ENCODE results near the gene ZNF740.
"Not testable (repeated sequence)": the region's sequence is repeated elsewhere in the genome, so short reads cannot be mapped to it uniquely, and the experiment has no call there.

ZNF740 gene

DNA sequence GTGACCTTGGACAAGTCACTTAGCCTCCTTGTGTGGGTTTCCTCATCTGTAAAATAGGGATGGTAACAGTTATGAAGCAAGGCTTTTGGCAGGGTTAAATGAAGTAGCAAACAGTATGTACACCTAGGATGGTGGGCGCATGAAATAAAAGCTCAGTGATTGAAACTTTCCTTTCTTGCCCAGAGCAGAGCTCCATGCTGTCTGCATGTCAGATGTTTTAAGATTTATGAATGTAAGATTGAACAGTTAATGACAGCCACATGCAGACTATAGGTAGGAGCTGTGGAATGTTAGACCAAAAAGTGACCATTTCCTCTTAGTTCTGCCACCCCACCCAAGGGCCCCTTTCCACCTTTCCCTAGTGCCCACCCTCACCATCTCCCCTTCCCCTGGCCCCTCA is 14.5 kb downstream of the ZNF740 start:
- DNase-seq (ENCODE audit: low read depth in 2 of 2), result no peak

DNA sequence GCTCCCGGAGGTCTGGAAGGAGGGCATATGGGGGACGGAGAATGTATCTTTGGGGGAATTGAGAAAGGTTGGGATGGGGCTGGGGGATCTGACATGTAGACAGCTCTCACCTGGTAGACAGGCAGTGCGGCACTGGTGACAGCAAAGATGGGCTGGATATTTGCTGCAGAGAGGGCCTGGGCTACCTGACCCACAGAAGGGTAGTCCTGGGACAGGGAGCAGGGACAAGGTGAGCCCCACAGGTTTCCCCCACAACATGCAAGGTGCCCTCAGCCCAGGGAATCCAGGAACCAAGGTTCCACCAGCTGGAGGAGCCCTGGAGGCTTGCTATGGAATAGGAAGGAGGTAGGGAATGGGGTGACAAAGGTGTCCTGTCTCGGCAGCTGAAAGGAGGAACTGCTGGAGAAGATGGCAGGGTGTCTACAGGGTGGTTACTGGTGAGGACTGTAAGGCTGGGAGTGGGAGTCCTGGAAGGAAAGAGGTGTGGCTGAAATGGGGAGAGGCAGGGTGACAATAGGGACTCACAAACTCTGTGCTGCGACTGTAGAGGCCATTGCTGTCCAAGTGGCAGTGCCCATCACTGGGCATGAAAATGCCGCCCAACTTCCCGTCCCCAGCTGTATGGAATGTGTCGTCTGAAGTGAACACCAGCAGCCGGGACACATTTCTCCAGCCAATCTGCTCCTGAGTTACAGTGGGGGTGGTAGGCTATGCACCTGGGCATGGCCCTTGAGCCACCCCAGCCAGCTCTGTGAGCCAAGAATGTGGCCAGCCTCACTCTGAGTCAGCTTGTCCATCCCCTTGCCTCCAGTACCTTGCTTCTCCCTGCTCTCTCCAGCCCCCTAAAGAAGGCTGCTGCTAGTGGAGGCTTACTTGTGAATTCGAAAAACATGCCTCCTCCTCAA is 15.2 kb downstream of the ZNF740 start:
- no peak for DNase-seq (ENCODE audit: low read depth in 2 of 2)

DNA sequence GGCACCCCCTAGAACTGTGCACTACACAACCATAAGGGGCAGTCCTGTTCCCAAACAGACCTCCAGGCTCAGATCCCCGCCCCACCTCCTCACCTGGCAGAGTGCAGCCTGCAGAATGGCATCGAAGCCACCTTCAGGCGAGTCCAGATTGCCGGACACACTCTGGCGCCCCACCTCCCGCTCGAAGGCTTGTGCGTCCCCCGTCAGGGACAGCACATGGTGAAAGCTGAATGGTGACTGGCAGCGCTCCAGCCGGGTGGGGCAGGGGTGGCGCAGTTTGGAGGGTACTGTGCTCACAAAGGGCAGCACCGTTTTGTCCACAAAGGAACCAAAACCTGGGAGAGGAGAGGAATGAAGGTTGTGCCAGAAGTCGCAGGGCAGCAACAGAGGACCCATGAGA is 16.0 kb downstream of the ZNF740 start:
- no peak for DNase-seq (ENCODE audit: low read depth in 2 of 2)

DNA sequence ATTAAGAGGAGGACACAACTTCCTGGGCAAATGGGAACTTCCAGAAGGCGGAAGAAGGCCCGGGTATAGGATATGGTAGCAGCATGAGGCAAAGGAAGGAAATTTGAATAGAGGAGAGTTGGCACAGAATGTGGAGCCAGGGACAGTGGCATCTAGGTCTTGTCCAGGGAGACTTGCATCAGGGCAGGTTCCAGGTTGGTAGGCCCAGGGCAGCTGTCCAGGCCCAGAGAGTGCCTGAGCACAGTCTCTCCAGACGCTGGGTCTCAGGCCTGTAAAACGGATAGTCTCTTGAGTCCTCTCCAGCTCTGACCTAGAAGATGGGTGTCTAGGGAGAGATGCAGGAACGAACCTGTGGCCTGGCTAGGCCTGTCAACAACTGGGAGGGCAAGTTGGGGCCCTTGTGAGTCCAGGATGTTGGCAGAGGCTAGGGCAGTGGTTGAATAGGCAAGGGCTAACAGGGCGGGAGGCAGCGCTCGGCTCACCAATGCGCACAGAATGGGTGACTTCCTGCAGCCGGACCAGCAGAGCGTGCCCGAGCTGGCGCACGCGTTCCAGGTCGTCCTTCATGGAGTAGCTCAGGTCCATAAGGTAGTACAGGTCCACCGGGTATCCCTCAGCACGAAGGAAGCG is 16.6 kb downstream of the ZNF740 start:
- DNase-seq (ENCODE audit: low read depth in 2 of 2), result no peak

GRCh38 chr12:53198486-53199110 is 18.1 kb downstream of the ZNF740 start:
- no peak for DNase-seq (ENCODE audit: low read depth in 2 of 2)

DNA sequence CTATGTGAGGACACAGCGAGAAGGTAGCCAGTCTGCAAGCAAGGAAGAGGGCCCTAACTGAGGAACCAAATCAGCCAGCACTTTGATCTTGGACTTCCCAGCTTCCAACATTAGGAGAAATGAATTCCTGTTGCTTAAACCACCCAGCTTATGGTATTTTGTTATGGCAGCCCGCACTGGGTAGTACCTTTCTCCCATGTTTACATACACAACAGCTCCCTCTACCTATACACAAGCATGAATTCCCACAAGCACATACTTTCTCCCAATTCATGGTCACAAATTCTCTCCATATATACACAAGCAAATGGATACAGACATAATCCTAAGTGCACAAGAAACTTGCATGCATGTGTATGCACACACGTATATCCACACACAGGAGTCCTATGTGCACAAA is 19.2 kb downstream of the ZNF740 start:
- DNase-seq (ENCODE audit: low read depth in 2 of 2), result no peak

DNA sequence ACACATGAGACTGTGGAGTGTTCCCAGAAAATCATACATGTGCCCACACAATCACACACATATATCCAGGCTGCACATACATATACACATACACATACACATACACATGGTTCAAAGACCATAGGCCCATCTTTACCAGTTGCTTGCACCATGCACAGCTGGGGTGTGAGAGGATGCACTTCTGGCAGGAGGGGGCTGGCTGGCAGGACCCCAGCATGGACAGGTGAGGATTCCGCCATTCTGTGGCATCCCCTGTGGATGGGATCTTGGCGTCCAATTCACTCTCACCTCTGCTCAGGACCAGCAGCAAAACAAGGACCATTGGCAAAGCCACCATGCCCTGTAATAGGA is 19.6 kb downstream of the ZNF740 start:
- no peak for DNase-seq (ENCODE audit: low read depth in 2 of 2)

DNA sequence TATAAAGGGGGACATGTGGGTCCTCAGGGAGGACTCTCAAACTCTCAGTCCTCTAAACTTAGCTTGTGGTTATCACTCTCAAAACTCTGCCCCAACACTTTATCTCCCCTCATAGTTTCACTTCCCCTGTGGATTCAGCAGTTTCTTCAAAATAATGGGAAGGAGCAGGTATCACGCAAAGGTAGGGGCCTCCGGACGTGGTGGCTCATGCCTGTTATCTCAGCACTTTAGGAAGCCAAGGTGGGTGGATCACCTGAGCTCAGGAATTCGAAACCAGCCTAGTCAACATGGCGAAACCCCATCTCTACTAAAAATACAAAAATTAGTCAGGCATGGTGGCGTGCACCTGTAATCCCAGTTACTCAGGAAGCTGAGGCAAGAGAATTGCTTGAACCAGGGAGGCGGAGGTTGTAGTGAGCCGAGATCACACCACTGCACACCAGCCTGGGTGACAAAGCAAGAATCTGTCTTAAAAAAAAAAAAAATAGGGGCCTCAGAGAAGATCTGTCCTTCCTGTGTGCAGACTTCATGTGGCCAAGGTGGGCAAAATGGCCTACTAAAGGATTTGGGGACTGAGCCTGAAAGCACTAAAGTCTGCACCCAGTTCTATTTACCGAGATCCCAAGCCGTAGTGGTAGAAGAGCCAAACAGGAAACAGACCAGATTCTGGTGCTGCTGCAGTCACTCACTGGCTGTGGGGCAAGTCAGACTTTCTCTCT is 20.1 kb downstream of the ZNF740 start:
- no peak for DNase-seq (ENCODE audit: low read depth in 2 of 2)

DNA sequence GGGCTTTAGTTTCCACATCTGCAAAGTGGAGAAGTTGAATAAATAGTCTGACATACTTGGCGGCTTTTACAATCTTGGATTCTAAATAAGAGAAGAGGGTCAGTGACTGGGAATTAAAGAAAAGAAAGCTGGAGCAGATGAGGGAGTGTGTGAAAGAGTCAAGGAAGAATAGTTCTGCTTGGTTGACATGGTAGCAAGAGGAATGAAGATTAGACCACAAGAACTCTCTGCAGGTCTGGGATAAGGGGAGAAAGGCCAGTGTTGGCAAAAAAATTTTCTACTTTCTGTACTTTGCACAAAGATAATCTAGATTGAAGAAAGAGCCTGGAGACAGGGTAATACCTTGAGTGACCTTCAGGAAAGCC is 20.6 kb downstream of the ZNF740 start:
- no peak for DNase-seq (ENCODE audit: low read depth in 2 of 2)

DNA sequence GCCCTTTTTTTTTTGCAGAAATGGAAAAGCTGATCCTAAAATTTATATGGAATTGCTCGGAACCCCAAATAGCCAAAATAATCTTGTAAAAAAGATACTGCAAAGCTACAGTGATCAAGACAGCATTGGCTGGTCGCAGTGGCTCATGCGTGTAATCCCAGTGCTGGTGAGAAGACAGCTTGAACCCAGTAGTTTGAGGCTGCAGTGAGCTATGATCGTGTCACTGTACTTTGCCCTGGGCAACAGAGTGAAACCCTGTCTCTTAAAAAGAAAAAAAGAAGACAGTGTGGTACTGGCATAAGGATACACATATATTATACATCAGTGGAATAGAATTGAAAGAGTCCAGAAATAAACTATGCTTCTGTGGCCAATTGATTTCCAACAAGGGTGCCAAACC is 21.1 kb downstream of the ZNF740 start:
- DNase-seq (ENCODE audit: low read depth in 2 of 2), result no peak

DNA sequence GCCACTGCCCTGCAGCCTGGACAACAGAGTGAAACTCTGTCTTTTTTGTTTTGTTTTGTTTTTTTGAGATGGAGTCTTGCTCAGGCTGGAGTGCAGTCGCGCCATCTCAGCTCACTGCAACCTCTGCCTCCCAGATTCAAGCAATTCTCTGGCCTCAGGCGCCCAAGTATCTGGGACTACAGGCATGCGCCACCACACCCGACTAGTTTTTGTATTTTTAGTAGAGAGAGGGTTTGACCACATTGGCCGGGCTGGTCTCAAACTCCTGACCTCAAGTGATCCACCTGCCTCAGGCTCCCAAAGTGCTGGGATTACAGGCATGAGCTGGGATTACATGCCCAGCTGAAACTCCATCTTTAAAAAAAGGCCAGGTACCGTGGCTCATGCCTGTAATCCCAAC is 21.8 kb downstream of the ZNF740 start:
- not testable (repeated sequence) for DNase-seq (ENCODE audit: low read depth in 2 of 2)

- DNase-seq (ENCODE audit: low read depth in 2 of 2), result no peak
These were observed 23.8 kb downstream of the ZNF740 start for GRCh38 chr12:53204351-53204750.

GRCh38 chr12:53205747-53206419 is 25.4 kb downstream of the ZNF740 start:
- DNase-seq (ENCODE audit: low read depth in 2 of 2), result peak in 1 of 2 donors; percentile 22

DNA sequence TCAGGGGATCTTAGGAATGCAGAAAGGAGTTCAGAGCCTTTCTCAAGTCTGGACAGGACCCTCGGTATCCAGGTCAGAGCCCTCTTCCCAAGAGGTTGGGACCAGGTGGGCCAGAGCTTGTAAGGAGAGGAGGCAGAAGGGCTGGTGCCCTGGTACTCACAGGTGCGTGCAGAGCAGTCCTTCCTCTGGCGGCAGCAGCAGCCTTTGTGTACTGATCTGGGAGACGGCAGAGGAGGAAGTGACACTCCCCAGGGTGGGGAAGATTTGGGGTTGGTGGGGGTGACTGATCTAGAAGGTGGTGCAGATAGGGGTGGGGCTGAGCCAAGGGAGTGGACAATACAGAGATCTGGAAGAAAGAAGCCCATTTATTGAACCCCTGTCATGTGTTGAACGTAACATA is 26.5 kb downstream of the ZNF740 start, which contains the start of gene ITGB7:
ITGB7 (minus strand) TSS at position 210 of the 400 bp plus-strand sequence. CDS start 6,808 bp downstream, outside the sequence.
- DNase-seq (ENCODE audit: low read depth in 2 of 2), result peak in 1 of 2 donors; percentile 36

- DNase-seq (ENCODE audit: low read depth in 2 of 2), result no peak
These were observed 27.9 kb downstream of the ZNF740 start for GRCh38 chr12:53208435-53208834.

GRCh38 chr12:53208877-53209463 is 28.4 kb downstream of the ZNF740 start:
- no peak for DNase-seq (ENCODE audit: low read depth in 2 of 2)

DNA sequence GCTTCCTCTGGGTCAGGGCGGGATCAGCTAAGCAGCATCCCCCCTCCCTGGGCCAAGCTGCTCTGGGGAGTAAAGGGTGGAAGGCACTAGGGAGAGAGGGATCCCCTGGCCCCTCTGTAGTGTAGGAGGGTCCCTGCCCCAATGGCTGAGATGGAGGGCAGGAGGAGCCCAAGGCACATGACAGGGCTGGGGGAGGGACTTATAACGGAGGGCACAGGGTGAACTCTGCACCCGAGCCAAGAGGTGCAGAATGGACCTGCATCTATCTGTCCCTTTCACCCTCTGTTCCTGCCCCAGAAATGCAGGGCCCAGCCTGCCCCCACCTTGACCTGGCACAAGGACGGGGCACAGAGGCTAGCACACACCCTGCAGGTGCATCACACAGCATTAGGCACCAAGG is 30.3 kb downstream of the ZNF740 start:
- DNase-seq (ENCODE audit: low read depth in 2 of 2), result no peak

- no peak for DNase-seq (ENCODE audit: low read depth in 2 of 2)
These were observed 31.2 kb downstream of the ZNF740 start for GRCh38 chr12:53211476-53212381.

- DNase-seq (ENCODE audit: low read depth in 2 of 2), result no peak
These were observed 32.4 kb downstream of the ZNF740 start for GRCh38 chr12:53212931-53213330.

DNA sequence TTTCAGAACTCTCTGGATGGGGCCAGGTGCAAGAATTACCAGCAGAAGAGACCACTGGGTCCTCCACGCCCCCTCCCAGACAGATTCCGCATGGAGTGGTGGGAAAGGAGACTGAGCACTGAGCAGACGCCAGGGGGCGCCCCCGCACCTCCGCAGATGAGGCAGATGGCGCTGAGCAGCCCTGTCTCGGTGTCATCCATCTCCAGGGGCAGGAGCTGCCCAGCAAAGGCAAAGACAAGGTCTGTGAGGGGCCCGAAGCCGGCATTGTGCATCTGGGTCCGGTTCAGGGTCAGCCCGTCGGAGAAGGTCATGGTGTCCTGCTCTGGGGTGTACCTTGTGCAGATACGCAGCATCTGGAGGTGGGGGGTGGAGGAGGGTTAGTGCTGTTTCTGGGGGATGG is 32.8 kb downstream of the ZNF740 start:
- DNase-seq (ENCODE audit: low read depth in 2 of 2), result peak; percentile 62 to 66
